Thyroid gland (tissue), 4 donors: Measurements from ENCODE around the gene KRTAP12-4. TPM values are rescaled to one million over a fixed set of nuclear protein-coding genes. Genes with fewer than 3 reads are reported as not detected.
"Not testable (repeated sequence)": the region's sequence is repeated elsewhere in the genome, so short reads cannot be mapped to it uniquely, and the experiment has no call there.

Experiments
- DNase-seq, 2 donors: peaks; one replicate each; pipeline ENCODE4 v3.0.0-alpha.2; 2019
- H3K27ac ChIP-seq, 3 donors: fragments of 200-600 bp; sonication (generic); 1 replicate in 2 of 3; 2 replicates in 1 of 3; pipeline ENCODE4 v1.5.1; 2016 to 2019; ENCODE audit warnings: mild to moderate bottlenecking in 1 of 3, moderate library complexity in 1 of 3
- H3K27me3 ChIP-seq: fragments of 200-600 bp; sonication (generic); one replicate; pipeline ENCODE4 v1.5.1; 2019
- H3K36me3 ChIP-seq, 2 donors: fragments of 200-600 bp; sonication (generic); one replicate each; pipeline ENCODE4 v1.5.1; 2016 to 2019
- H3K4me1 ChIP-seq, 2 donors: fragments of 200-600 bp; sonication (generic); one replicate each; pipeline ENCODE4 v1.5.1; 2017 to 2019
- H3K4me3 ChIP-seq, 3 donors: fragments of 200-600 bp; sonication (generic); replicated peaks in 1 of 3; 1 replicate in 2 of 3; 2 replicates in 1 of 3; pipeline ENCODE4 v1.5.1; 2016; ENCODE audit warnings: mild to moderate bottlenecking in 1 of 3
- H3K9me3 ChIP-seq: fragments of 200-600 bp; sonication (generic); one replicate; pipeline ENCODE4 v1.5.1; 2017
- POLR2A ChIP-seq, 2 donors: fragments of 450-650 bp; IDR thresholded peaks; one replicate each; pipeline ENCODE4 v1.6.1; 2017; ENCODE audit warnings: antibody characterized with exemption in 2 of 2, mild to moderate bottlenecking in 2 of 2, moderate library complexity in 1 of 2
- WGBS, 2 donors: methylation state at CpG; one replicate each; pipeline ENCODE4 v1.1.5; 2017; 5-methylcytosine and 5-hydroxymethylcytosine counted together
- intact Hi-C: fragments of 100-400 bp; cut with DNase I; formaldehyde crosslinking; loops from one replicate; pipeline ENCODE4 v1.15.1; 2023
- total RNA-seq, 4 donors: library from RNA; depleted of rRNA; stranded (reverse); fragments of >200 nt; gene quantifications; one replicate each; pipeline ENCODE4 v1.2.3, GENCODE V29; 2016
- TF ChIP-seq, protein P1 (sequence below), 6 experiments: fragments of 200-600 bp in 3 of 6; fragments of 450-650 bp in 3 of 6; sonication (generic) in 3 of 6; IDR thresholded peaks; one replicate each; pipeline ENCODE4 v1.5.1; 2016 to 2019; ENCODE audit warnings: antibody characterized with exemption in 6 of 6, mild to moderate bottlenecking in 2 of 6, inconsistent platforms in 1 of 6, moderate library complexity in 1 of 6

KRTAP12-4 gene
- total RNA-seq, 4 donors from 2014 or later, result not detected

DNA sequence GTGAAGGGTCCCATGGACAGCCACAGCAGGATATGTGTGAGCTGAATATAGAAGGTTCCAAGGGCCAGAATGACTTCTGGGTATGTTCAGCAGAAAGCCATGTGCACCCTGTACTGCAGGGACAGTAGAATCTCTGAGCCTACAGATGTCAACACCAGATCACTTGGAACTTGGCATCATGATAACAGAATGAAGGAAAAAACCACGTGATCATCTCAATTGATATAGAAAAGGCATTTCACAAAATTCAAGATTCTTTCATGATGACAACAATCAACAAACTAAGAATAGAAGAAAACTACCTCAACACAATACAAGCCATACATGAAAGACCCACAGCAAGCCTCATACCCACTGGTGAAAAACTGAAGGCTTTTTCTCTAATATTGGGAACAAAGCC lies 13.2 kb upstream of the KRTAP12-4 start:
- Histone ChIP-seq H3K36me3 (no peaks in the 10 kb centered on the region), H3K27ac (no peak overlapping the region), H3K9me3 (no peaks in the 10 kb centered on the region), H3K27me3 (no peaks in the 10 kb centered on the region), H3K4me3 (no peak overlapping the region), H3K4me1 (no peaks in the 10 kb centered on the region)
- DNase-seq, result no peak
- 71 to 83% methylated on average over 1 of the region's 1 CpG for WGBS, 2 donors
- TF ChIP-seq POLR2A (IDR thresholded peaks at IDR 0.05), result no peak
- TF ChIP-seq, protein P1, sequence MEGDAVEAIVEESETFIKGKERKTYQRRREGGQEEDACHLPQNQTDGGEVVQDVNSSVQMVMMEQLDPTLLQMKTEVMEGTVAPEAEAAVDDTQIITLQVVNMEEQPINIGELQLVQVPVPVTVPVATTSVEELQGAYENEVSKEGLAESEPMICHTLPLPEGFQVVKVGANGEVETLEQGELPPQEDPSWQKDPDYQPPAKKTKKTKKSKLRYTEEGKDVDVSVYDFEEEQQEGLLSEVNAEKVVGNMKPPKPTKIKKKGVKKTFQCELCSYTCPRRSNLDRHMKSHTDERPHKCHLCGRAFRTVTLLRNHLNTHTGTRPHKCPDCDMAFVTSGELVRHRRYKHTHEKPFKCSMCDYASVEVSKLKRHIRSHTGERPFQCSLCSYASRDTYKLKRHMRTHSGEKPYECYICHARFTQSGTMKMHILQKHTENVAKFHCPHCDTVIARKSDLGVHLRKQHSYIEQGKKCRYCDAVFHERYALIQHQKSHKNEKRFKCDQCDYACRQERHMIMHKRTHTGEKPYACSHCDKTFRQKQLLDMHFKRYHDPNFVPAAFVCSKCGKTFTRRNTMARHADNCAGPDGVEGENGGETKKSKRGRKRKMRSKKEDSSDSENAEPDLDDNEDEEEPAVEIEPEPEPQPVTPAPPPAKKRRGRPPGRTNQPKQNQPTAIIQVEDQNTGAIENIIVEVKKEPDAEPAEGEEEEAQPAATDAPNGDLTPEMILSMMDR (IDR thresholded peaks at IDR 0.05), result no peak
- intact Hi-C loops, result no loop called here

DNA sequence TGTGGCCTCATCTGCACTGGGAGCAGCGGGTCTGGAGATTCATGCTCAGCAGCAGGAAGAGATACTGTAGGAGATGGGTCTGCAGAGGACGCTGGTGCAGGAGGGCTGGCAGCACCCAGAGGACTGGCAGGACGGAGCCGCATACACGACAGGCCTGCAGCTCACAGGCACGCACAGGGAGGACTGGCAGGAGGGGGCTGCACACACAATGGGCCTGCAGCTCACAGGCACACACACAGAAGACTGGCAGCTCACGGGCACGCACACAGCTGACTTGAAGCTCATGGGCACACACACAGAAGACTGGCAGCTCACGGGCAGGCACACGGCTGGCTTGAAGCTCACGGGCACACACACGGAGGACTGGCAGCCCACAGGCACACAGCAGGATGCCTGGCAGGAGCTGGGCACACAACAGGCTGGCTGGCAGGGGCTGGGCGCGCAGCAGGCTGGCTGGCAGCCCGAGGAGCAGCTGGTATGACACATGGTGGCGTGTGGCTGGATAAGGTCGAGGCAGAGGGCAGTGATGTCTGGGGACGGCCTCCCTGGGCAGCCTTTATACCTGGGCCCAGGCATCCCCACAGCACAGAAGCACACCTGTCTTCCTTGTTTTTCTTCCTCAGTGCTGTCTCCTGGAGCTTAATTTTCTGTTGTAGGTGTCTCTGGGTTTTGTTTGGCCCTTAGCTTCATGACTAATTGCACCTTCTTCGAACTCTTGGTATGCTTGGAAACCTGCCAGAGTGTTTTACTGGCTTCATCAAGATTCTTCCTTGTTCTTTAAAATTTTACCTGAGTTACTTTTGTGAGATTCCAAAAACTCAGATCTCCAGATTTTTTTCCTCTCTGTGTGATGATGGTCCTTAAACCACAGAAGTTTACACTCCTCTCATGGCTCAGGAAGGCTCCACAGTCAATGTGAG lies 12.2 kb upstream of the KRTAP12-4 start, which contains the start of gene KRTAP12-2:
Gene KRTAP12-2 (minus strand): TSS at position 527 of the 920 bp plus-strand sequence. CDS start 41 bp downstream, at position 486.
- no peaks in the 10 kb centered on the region for H3K36me3 ChIP-seq
- H3K9me3 ChIP-seq, result no peaks in the 10 kb centered on the region
- TF ChIP-seq POLR2A (IDR thresholded peaks at IDR 0.05), result no peak
- TF ChIP-seq, protein P1 (IDR thresholded peaks at IDR 0.05), result no peak
- no peaks in the 10 kb centered on the region for H3K4me1 ChIP-seq
- intact Hi-C loops, result no loop called here
- WGBS, 2 donors, result 65 to 83% methylated on average over 9 to 19 of the region's 19 CpGs
- no peak for DNase-seq
- H3K27ac ChIP-seq, result no peak within 1 kb of the TSS
- H3K27me3 ChIP-seq, result no peaks in the 10 kb centered on the region
- H3K4me3 ChIP-seq, result no peak within 1 kb of the TSS

DNA sequence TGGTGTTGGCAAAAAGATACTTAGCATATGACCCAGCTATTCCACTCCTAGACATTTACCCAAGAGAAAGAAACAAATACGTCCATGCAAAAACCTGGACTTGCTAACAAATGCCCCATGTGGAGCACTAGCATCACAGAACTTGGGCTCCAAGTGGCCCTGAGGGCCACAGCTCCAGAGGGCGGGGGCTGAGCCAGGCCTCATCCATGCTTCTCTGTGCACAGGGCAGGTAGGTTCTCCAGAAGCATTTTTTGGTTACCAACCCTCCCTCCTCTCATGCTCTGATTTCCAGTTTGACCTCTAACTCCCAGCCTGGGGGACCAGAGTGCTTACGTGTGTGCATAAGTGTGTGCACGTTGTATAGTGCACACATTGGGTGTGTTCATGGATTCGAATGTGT lies 10.2 kb upstream of the KRTAP12-4 start:
- no peaks in the 10 kb centered on the region for H3K4me1 ChIP-seq
- no peak for DNase-seq
- no peaks in the 10 kb centered on the region for H3K36me3 ChIP-seq
- H3K4me3 ChIP-seq, result no peak overlapping the region
- WGBS, 2 donors, result 93 to 95% methylated on average over 5 of the region's 5 CpGs
- no peak for TF ChIP-seq POLR2A (IDR thresholded peaks at IDR 0.05)
- TF ChIP-seq, protein P1 (IDR thresholded peaks at IDR 0.05), result no peak
- no peak overlapping the region for H3K27ac ChIP-seq
- intact Hi-C loops, result no loop called here
- H3K9me3 ChIP-seq, result no peaks in the 10 kb centered on the region
- H3K27me3 ChIP-seq, result no peaks in the 10 kb centered on the region

DNA sequence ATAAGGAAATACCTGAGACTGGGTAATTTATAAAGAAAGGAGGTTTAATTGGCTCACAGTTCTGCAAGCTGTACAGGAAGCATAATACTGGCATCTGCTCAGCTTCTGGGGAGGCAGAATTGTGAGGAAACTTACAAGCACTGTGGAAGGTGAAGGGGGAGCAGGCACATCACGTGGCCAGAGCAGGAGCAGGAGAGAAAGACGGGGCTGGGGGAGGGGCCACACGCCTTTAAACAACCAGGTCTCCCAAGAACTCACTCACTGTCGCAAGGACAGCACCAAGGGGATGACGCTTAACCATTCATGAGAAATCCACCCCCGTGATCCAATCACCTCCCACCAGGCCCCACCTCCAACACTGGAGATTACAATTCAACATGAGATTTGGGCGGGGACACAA lies 7.1 kb upstream of the KRTAP12-4 start:
- intact Hi-C loops, result not testable (repeated sequence)

DNA sequence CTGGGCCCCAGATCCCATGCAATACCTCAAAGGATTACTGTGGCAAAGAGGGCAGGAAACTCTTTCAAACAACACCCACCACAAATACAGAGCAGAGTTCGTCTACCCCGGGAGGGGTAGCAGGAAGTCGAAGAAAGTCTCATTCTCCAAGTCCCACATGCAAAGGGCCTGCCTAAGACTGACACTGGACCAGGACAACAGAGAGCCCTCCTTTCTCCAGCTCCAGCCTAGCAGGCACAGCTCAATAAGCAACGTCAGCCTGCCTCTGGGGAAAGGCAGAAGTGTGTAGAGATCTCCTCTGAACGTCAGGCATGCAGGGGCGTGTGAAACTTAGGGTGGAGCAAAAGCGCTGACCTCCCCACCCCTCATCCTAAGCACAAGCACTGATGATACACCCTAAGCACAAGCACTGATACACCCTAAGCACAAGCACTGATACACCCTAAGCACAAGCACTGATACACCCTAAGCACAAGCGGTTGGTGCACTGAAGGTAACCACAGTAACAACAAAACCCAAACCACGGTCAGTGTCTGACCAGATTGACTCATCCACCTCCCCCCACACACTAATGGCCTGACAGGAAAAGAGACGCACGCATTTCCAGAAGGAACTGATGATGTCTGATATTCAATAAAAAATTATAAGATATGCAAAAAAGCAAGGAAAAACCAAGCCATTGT lies 4.6 kb upstream of the KRTAP12-4 start:
- no peaks in the 10 kb centered on the region for H3K27me3 ChIP-seq
- H3K4me1 ChIP-seq, result no peaks in the 10 kb centered on the region
- H3K9me3 ChIP-seq, result no peaks in the 10 kb centered on the region
- TF ChIP-seq, protein P1 (IDR thresholded peaks at IDR 0.05), result no peak
- no peak for TF ChIP-seq POLR2A (IDR thresholded peaks at IDR 0.05)
- 53 to 73% methylated on average over 11 of the region's 11 CpGs for WGBS, 2 donors
- intact Hi-C loops, result no loop called here
- no peak overlapping the region for H3K4me3 ChIP-seq
- no peaks in the 10 kb centered on the region for H3K36me3 ChIP-seq
- no peak overlapping the region for H3K27ac ChIP-seq
- no peak for DNase-seq

More for the DNA sequence above, 7.1 kb upstream of the KRTAP12-4 start:
- WGBS, 2 donors, result 61 to 73% methylated on average over 7 of the region's 7 CpGs
- H3K27me3 ChIP-seq, H3K27ac ChIP-seq, DNase-seq, H3K9me3 ChIP-seq, H3K4me3 ChIP-seq, H3K36me3 ChIP-seq, H3K4me1 ChIP-seq: not testable (repeated sequence)
